WTC11 (cell line): ENCODE data around the gene MAN2B1. TPM values are rescaled to one million over a fixed set of nuclear protein-coding genes. Genes with fewer than 3 reads are reported as not detected.
A peak's percentile ranks its signal among the peaks of the same experiment; 100 is the strongest.

ENCODE experiments used
- ATAC-seq: fragments of 200-7000 bp; cut with Tn5 transposase; 2 replicates; pipeline ENCODE4 v1.10.0; 2021; ENCODE audit warnings: mild to moderate bottlenecking, moderate library complexity
- CTCF ChIA-PET: fragments of 300-600 bp; sonication (Branson Sonifier 250); formaldehyde crosslinking; loops from one replicate; lab custom pipeline; 2021; ENCODE audit warnings: antibody characterized with exemption; lab: Charles Lee
- POLR2A ChIA-PET: fragments of 350-600 bp; sonication (Branson Sonifier 250); formaldehyde crosslinking; loops from one replicate; lab custom pipeline; 2021; ENCODE audit warnings: antibody characterized with exemption; lab: Charles Lee
- DNase-seq: peaks from one replicate; pipeline ENCODE4 v3.0.0; 2021; ENCODE audit warnings: low spot score
- H3K27ac Mint-ChIP-seq: 2 replicates; pipeline ENCODE4 v1.8.0; 2021; ENCODE audit warnings: mixed read lengths
- H3K27me3 Mint-ChIP-seq: 2 replicates; pipeline ENCODE4 v1.8.0; 2021; ENCODE audit warnings: low read depth, mild to moderate bottlenecking, moderate library complexity, mixed read lengths
- H3K36me3 Mint-ChIP-seq: 2 replicates; pipeline ENCODE4 v1.8.0; 2021; ENCODE audit warnings: mixed read lengths
- H3K4me1 Mint-ChIP-seq: 2 replicates; pipeline ENCODE4 v1.8.0; 2022; ENCODE audit warnings: mixed read lengths
- H3K4me3 Mint-ChIP-seq: 2 replicates; pipeline ENCODE4 v1.8.0; 2021; ENCODE audit warnings: mild to moderate bottlenecking, moderate library complexity, mixed read lengths
- H3K9me3 Mint-ChIP-seq: 2 replicates; pipeline ENCODE4 v1.8.0; 2021; ENCODE audit warnings: mixed read lengths
- AFF4 ChIP-seq: sonication (generic); formaldehyde crosslinking; IDR thresholded peaks from 2 replicates; pipeline ENCODE4 v1.8.1; 2023; ENCODE audit warnings: mild to moderate bottlenecking, missing genetic modification reagents, borderline replicate concordance
- ARID4B ChIP-seq: sonication (generic); formaldehyde crosslinking; IDR thresholded peaks from 2 replicates; pipeline ENCODE4 v1.8.0; 2023; ENCODE audit warnings: missing genetic modification reagents, mild to moderate bottlenecking, borderline replicate concordance
- ESRRA ChIP-seq: sonication (generic); formaldehyde crosslinking; IDR thresholded peaks from 2 replicates; pipeline ENCODE4 v1.8.1; 2022; ENCODE audit warnings: mild to moderate bottlenecking, missing genetic modification reagents, borderline replicate concordance
- FOXP1 ChIP-seq: sonication (generic); formaldehyde crosslinking; IDR thresholded peaks from 2 replicates; pipeline ENCODE4 v1.8.0; 2022; ENCODE audit warnings: missing genetic modification reagents, mild to moderate bottlenecking, moderate library complexity, borderline replicate concordance
- FOXP4 ChIP-seq: sonication (generic); formaldehyde crosslinking; IDR thresholded peaks from 2 replicates; pipeline ENCODE4 v1.8.0; 2022; ENCODE audit warnings: mild to moderate bottlenecking, missing genetic modification reagents
- HMGA2 ChIP-seq: fragments of 250-450 bp; sonication (Bioruptor Pico); IDR thresholded peaks from 2 replicates; pipeline ENCODE4 v1.4.0; 2021; ENCODE audit warnings: mild to moderate bottlenecking, moderate library complexity
- KAT7 ChIP-seq: sonication (generic); formaldehyde crosslinking; IDR thresholded peaks from 2 replicates; pipeline ENCODE4 v1.8.1; 2023; ENCODE audit warnings: missing genetic modification reagents, mild to moderate bottlenecking, borderline replicate concordance
- MLX ChIP-seq: sonication (generic); formaldehyde crosslinking; IDR thresholded peaks from 2 replicates; pipeline ENCODE4 v1.8.1; 2023; ENCODE audit warnings: mild to moderate bottlenecking, missing genetic modification reagents, moderate library complexity
- NFYB ChIP-seq: sonication (generic); formaldehyde crosslinking; conservative IDR thresholded peaks from 2 replicates; pipeline ENCODE4 v1.8.0; 2022; ENCODE audit warnings: low read depth, missing genetic modification reagents
- SMAD3 ChIP-seq: sonication (generic); formaldehyde crosslinking; IDR thresholded peaks from 2 replicates; pipeline ENCODE4 v1.8.0; 2022; ENCODE audit warnings: missing genetic modification reagents, mild to moderate bottlenecking, borderline replicate concordance
- ZNF232 ChIP-seq: sonication (generic); formaldehyde crosslinking; IDR thresholded peaks from 2 replicates; pipeline ENCODE4 v1.8.0; 2022; ENCODE audit warnings: mild to moderate bottlenecking, missing genetic modification reagents
- ZNF263 ChIP-seq: sonication (generic); formaldehyde crosslinking; IDR thresholded peaks from 2 replicates; pipeline ENCODE4 v1.8.1; 2022; ENCODE audit warnings: low read depth, mild to moderate bottlenecking, moderate library complexity, missing genetic modification reagents
- ZNF281 ChIP-seq: sonication (generic); formaldehyde crosslinking; IDR thresholded peaks from 2 replicates; pipeline ENCODE4 v1.8.0; 2023; ENCODE audit warnings: mild to moderate bottlenecking, missing genetic modification reagents
- ZNF416 ChIP-seq: fragments of 250-450 bp; sonication (Bioruptor Pico); IDR thresholded peaks from 2 replicates; pipeline ENCODE4 v1.9.0; 2021; ENCODE audit warnings: mild to moderate bottlenecking, inconsistent platforms
- ZNF512 ChIP-seq: sonication (generic); formaldehyde crosslinking; IDR thresholded peaks from 2 replicates; pipeline ENCODE4 v1.8.1; 2022; ENCODE audit warnings: missing genetic modification reagents, borderline replicate concordance
- ZNF671 ChIP-seq: fragments of 250-450 bp; sonication (Bioruptor Pico); IDR thresholded peaks from 2 replicates; pipeline ENCODE4 v1.8.0; 2021; ENCODE audit warnings: mild to moderate bottlenecking
- total RNA-seq: library from RNA; stranded (reverse); gene quantifications from 3 replicates; pipeline ENCODE4 v1.2.3, GENCODE V29; 2021

Gene MAN2B1
- total RNA-seq, 1 experiment from 2014 or later, result 73.4 TPM

- TF ChIP-seq FOXP4, result no peak
- TF ChIP-seq, all 79 proteins: peak for 0
These were observed 38.6 kb upstream of the MAN2B1 start (continued) for GRCh38 chr19:12705169-12705568.

- H3K4me3 Mint-ChIP-seq, result no peak overlapping the region
- peak overlapping the region; percentile 94 for H3K27ac Mint-ChIP-seq
- POLR2A ChIA-PET, result interaction anchor here (0.7 kb wide), 1 partner anchor 16 kb away, joined by 3 read pairs; the partner anchor contains the start of gene GNG14
- H3K4me1 Mint-ChIP-seq, result peaks cover 4% of the 10 kb centered on the region
- DNase-seq (peak; percentile 88), ATAC-seq (peak; percentile 96)
- H3K36me3 Mint-ChIP-seq, result peaks cover 63% of the 10 kb centered on the region
- H3K27me3 Mint-ChIP-seq, result no peaks in the 10 kb centered on the region; the same call in 1 of the 2 replicates
- CTCF ChIA-PET, result interaction anchor here (0.6 to 2.4 kb wide), 10 partner anchors 14 to 144 kb away, joined by 3 to 11 read pairs (median 6); no protein-coding TSS in a partner anchor
- H3K9me3 Mint-ChIP-seq, result no peaks in the 10 kb centered on the region
- TF ChIP-seq ESRRA (no peak), NFYB (CRISPR knock-in tag) (peak; percentile 82), FOXP1 (no peak), MLX (no peak), ZNF281 (CRISPR knock-in tag) (no peak), KAT7 (CRISPR knock-in tag) (no peak), ZNF512 (no peak)
These were observed 36.5 kb upstream of the MAN2B1 start for GRCh38 chr19:12703046-12703445.

- ChIA-PET POLR2A (no interaction called here), CTCF (no interaction called here)
- Mint-ChIP-seq H3K36me3 (peaks cover 58% of the 10 kb centered on the region), H3K9me3 (no peaks in the 10 kb centered on the region), H3K27ac (no peak overlapping the region), H3K4me3 (no peak overlapping the region), H3K27me3 (no peaks in the 10 kb centered on the region; the same call in 1 of the 2 replicates), H3K4me1 (peaks cover 6% of the 10 kb centered on the region)
- no peak for ATAC-seq
- no peak for DNase-seq
- TF ChIP-seq ZNF416 (CRISPR knock-in tag) (no peak), ZNF671 (no peak), SMAD3 (CRISPR knock-in tag) (no peak), NFYB (CRISPR knock-in tag) (no peak), ZNF263 (CRISPR knock-in tag) (no peak), AFF4 (no peak), HMGA2 (CRISPR knock-in tag) (no peak), ZNF232 (CRISPR knock-in tag) (no peak), ARID4B (no peak)
These were observed 35.2 kb upstream of the MAN2B1 start for GRCh38 chr19:12701596-12702282.
